Mucosa of descending colon (tissue), 3 donors: ENCODE measurements around the gene LENG1. TPM values are rescaled to one million over a fixed set of nuclear protein-coding genes. Genes with fewer than 3 reads are reported as not detected.
"Not testable (repeated sequence)": the region's sequence is repeated elsewhere in the genome, so short reads cannot be mapped to it uniquely, and the experiment has no call there.

Experiments
- ATAC-seq: fragments of 200-7000 bp; cut with Tn5 transposase; one replicate; pipeline ENCODE4 v1.9.1; 2020; ENCODE audit warnings: mild to moderate bottlenecking, moderate library complexity
- DNase-seq, 3 donors: peaks; one replicate each; pipeline ENCODE4 v3.0.0-alpha.2; 2020
- H3K36me3 ChIP-seq: fragments of 200-600 bp; one replicate; pipeline ENCODE4 v1.8.0; 2021; ENCODE audit warnings: low read depth, mild to moderate bottlenecking
- H3K4me1 ChIP-seq: fragments of 200-600 bp; one replicate; pipeline ENCODE4 v1.8.0; 2021; ENCODE audit warnings: low read depth, mild to moderate bottlenecking
- H3K4me3 ChIP-seq: fragments of 200-600 bp; one replicate; pipeline ENCODE4 v1.8.0; 2021; ENCODE audit warnings: mild to moderate bottlenecking
- H3K9me3 ChIP-seq: fragments of 200-600 bp; one replicate; pipeline ENCODE4 v1.8.0; 2021; ENCODE audit warnings: mild to moderate bottlenecking
- intact Hi-C, 2 donors: fragments of 100-400 bp; cut with DNase I in 1 of 2; cut with micrococcal nuclease in 1 of 2; formaldehyde crosslinking; loops; one replicate each; pipeline versions ENCODE4 v1.11.0 to v1.11.1; 2022; cut with DNase I, micrococcal nuclease
- total RNA-seq, 3 donors: library from RNA; stranded (reverse); fragmentation: NEBNext Ultra II Directional in 2 of 3; extraction: Animal tissue kit (Norgen Biotek cat#: 25700) in 2 of 3; gene quantifications; one replicate each; pipeline versions ENCODE4 v1.2.1 to v1.2.4, GENCODE V29; 2021 to 2023
- TF ChIP-seq, protein P1 (sequence below): fragments of 200-600 bp; IDR thresholded peaks from one replicate; pipeline ENCODE4 v1.8.0; 2022; ENCODE audit warnings: antibody characterized with exemption, mild to moderate bottlenecking
- donor health status: DM: no; HTN: no; CAD: no; lungs with moderate emphysema.
- donor health status: DM: no; HTN: no; CAD: no.
- donor health status: DM: no; HTN: yes; CAD: no.

The LENG1 gene
- total RNA-seq, 3 donors from 2014 or later = 7.5 to 10.8 (median 8.0) TPM

GRCh38 chr19:54199401-54199800 lies 39.9 kb upstream of the LENG1 start:
- intact Hi-C loops = no loop called here
- no peak overlapping the region for H3K4me3 ChIP-seq
- H3K9me3 ChIP-seq = no peaks in the 10 kb centered on the region
- H3K4me1 ChIP-seq = peaks cover 30% of the 10 kb centered on the region
- H3K36me3 ChIP-seq = no peaks in the 10 kb centered on the region
- no peak for ATAC-seq
- DNase-seq = no peak
- TF ChIP-seq, protein P1, sequence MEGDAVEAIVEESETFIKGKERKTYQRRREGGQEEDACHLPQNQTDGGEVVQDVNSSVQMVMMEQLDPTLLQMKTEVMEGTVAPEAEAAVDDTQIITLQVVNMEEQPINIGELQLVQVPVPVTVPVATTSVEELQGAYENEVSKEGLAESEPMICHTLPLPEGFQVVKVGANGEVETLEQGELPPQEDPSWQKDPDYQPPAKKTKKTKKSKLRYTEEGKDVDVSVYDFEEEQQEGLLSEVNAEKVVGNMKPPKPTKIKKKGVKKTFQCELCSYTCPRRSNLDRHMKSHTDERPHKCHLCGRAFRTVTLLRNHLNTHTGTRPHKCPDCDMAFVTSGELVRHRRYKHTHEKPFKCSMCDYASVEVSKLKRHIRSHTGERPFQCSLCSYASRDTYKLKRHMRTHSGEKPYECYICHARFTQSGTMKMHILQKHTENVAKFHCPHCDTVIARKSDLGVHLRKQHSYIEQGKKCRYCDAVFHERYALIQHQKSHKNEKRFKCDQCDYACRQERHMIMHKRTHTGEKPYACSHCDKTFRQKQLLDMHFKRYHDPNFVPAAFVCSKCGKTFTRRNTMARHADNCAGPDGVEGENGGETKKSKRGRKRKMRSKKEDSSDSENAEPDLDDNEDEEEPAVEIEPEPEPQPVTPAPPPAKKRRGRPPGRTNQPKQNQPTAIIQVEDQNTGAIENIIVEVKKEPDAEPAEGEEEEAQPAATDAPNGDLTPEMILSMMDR = no peak

DNA sequence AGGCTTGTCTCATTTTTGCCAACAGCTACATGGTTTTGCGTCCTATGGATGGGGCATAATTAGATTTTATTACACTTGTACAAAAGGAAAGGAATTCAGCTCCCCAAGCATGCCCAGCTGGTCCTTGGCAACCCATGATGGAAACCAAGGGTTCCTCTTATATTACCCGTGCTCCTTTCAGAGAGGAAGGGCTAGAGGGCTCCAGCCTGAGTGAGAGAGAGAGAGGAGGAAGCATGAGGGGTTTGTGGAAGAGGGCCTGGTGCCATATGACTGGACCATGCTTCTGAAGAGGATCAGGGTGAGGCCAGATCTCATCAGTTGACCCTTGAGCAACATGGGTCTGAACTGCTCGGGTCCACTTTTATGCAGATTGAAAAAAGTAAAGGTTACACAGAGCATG lies 37.6 kb upstream of the LENG1 start:
- intact Hi-C loops = no loop called here
- ATAC-seq (no peak), DNase-seq (peak in 1 of 3 donors; percentile 4)
- H3K4me3 ChIP-seq = no peak overlapping the region
- peaks cover 8% of the 10 kb centered on the region for H3K4me1 ChIP-seq
- H3K9me3 ChIP-seq = no peaks in the 10 kb centered on the region
- H3K36me3 ChIP-seq = peaks cover 8% of the 10 kb centered on the region
- TF ChIP-seq, protein P1 = no peak

- TF ChIP-seq, protein P1 = no peak
- DNase-seq (peak in 1 of 3 donors; percentile 22), ATAC-seq (no peak)
- no peaks in the 10 kb centered on the region for H3K9me3 ChIP-seq
- no peak overlapping the region for H3K4me3 ChIP-seq
- H3K36me3 ChIP-seq = peaks cover 8% of the 10 kb centered on the region
- peaks cover 8% of the 10 kb centered on the region for H3K4me1 ChIP-seq
- intact Hi-C loops = no loop called here
Observed at GRCh38 chr19:54196536-54196935, 37.0 kb upstream of the LENG1 start.

DNA sequence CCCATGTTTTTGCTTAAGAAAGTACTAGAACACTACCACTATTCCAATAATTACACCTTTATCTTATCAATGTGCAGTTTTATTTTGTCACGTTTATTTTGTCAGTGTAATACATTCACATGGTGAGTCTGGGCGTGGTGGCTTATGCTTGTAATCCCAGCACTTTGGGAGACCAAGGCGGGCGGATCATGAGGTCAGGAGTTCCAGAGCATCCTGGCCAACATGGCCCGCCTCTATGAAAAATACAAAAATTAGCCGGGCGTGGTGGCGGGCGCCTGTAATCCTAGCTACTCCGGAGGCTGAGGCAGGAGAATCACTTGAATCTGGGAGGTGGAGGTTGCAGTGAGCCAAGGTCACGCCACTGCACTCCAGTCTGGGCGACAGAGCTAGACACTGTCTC lies 34.9 kb upstream of the LENG1 start:
- intact Hi-C loops, H3K4me3 ChIP-seq, H3K4me1 ChIP-seq, ATAC-seq, H3K9me3 ChIP-seq: not testable (repeated sequence)
- peak in 1 of 3 donors; percentile 18 for DNase-seq
- peaks cover 21% of the 10 kb centered on the region for H3K36me3 ChIP-seq

DNA sequence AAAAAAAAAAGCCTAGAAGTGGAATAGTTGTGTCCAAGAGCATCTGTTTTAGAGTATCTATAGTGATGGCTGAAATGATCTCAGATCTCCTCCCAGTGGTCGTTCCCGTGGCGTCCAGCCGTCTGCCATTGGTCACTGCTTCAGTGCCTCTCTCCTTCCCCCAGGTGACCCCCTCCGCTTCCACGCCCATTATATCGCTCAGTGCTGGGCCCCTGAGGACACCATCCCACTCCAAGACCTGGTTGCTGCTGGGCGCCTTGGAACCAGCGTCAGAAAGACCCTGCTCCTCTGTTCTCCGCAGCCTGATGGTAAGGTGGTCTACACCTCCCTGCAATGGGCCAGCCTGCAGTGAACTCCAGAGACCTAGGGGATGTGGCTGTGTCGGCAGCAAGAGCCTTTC lies 33.5 kb upstream of the LENG1 start:
- TF ChIP-seq, protein P1 = no peak
- ATAC-seq (no peak), DNase-seq (peak in 1 of 3 donors; percentile 60)
- intact Hi-C loops = no loop called here
- H3K4me3 ChIP-seq = no peak overlapping the region
- H3K4me1 ChIP-seq = peaks cover 16% of the 10 kb centered on the region
- H3K9me3 ChIP-seq = no peaks in the 10 kb centered on the region
- peaks cover 23% of the 10 kb centered on the region for H3K36me3 ChIP-seq

- TF ChIP-seq, protein P1 = no peak
- intact Hi-C loops = no loop called here
- peaks cover 25% of the 10 kb centered on the region for H3K4me1 ChIP-seq
- DNase-seq (peak in 2 of 3 donors; percentile 53 to 71), ATAC-seq (no peak)
- peak overlapping the region; percentile 45 for H3K4me3 ChIP-seq
- H3K9me3 ChIP-seq = no peaks in the 10 kb centered on the region
- H3K36me3 ChIP-seq = peaks cover 23% of the 10 kb centered on the region
Observed at GRCh38 chr19:54191811-54192453, 32.4 kb upstream of the LENG1 start.
